Breast epithelium (tissue), 3 donors: ENCODE measurements around the gene MUS81.

Experiments
- POLR2A ChIP-seq: fragments of 450-650 bp; IDR thresholded peaks from one replicate; pipeline ENCODE4 v1.6.1; 2016; ENCODE audit warnings: antibody characterized with exemption, mild to moderate bottlenecking, moderate library complexity
- POLR2AphosphoS5 ChIP-seq, 3 donors: sonication (generic); formaldehyde crosslinking; IDR thresholded peaks; one replicate each; pipeline ENCODE4 v1.6.1; 2017; ENCODE audit warnings: antibody characterized with exemption in 3 of 3
- TF ChIP-seq, protein P1 (sequence below), 3 donors: fragments of 450-650 bp; IDR thresholded peaks; one replicate each; pipeline ENCODE4 v1.5.1; 2016 to 2017; ENCODE audit warnings: antibody characterized with exemption in 3 of 3, mild to moderate bottlenecking in 3 of 3, moderate library complexity in 3 of 3

DNA sequence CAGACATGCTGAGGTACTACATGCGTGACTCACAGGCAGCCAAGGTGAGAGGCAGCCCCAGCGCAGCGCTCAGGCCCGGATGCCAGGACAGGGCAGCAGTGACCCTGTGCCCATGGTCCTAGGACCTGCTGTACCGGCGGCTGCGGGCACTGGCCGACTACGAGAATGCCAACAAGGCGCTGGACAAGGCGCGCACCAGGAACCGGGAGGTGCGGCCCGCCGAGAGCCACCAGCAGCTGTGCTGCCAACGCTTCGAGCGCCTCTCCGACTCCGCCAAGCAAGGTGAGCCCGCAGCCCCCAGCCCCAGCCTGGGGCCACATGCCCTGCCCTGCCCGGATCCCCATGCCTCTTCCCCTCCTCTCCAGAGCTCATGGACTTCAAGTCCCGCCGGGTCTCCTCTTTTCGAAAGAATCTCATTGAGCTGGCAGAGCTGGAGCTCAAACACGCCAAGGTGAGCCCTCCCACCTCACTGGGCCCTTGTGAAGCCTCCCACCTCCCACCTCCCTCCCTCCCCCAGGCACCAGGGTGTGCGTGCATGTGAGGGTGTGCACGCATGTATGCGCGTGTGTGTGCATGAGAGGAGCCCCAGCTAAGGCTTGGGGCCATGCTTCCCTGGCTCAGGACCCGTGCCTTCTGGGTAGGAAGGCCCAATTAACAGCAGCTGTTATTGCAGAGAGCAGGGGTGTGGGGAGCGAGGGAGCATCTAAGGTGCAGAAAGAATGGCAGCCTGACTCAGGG lies 7.6 kb upstream of the MUS81 start:
- TF ChIP-seq, protein P1, sequence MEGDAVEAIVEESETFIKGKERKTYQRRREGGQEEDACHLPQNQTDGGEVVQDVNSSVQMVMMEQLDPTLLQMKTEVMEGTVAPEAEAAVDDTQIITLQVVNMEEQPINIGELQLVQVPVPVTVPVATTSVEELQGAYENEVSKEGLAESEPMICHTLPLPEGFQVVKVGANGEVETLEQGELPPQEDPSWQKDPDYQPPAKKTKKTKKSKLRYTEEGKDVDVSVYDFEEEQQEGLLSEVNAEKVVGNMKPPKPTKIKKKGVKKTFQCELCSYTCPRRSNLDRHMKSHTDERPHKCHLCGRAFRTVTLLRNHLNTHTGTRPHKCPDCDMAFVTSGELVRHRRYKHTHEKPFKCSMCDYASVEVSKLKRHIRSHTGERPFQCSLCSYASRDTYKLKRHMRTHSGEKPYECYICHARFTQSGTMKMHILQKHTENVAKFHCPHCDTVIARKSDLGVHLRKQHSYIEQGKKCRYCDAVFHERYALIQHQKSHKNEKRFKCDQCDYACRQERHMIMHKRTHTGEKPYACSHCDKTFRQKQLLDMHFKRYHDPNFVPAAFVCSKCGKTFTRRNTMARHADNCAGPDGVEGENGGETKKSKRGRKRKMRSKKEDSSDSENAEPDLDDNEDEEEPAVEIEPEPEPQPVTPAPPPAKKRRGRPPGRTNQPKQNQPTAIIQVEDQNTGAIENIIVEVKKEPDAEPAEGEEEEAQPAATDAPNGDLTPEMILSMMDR (IDR thresholded peaks at IDR 0.05), result no peak
- TF ChIP-seq POLR2AphosphoS5 (IDR thresholded peaks at IDR 0.05) (no peak), POLR2A (no peak)
